Activated CD4-positive, CD25-positive, alpha-beta regulatory T cell treated with anti-CD3 and anti-CD28 coated beads, Interleukin-2, amount 50 U/mL, for 24 hours (primary cell): ENCODE results near the gene CDHR3.

ENCODE experiments used
- ATAC-seq, 2 donors: fragments of 150-1000 bp; cut with Tn5 transposase; one replicate each; pipeline ENCODE4 v1.10.0; 2021; ENCODE audit warnings: mild to moderate bottlenecking in 1 of 2, moderate library complexity in 1 of 2

The CDHR3 gene

DNA sequence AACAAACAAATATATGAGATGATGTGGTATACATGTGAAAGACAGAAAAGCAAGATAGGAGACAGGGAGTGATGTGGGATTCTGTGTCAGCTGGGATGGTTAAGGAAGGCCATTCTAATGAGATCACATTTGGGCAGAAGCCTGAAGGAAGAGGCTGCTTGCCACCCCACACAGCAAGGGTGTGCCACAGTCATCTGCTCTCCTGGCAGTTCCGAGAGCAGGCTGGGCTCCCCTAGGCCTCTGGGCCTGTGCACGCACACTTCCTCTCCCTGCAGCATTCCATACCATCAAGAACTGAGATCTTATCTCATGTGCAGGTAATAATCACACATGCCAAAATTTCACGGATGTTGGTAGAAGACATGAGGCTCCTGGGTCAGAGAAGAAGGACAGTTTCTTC is 105.9 kb downstream of the CDHR3 start:
- no peak for ATAC-seq

GRCh38 chr7:106069471-106070200 is 106.6 kb downstream of the CDHR3 start:
- ATAC-seq: no peak

DNA sequence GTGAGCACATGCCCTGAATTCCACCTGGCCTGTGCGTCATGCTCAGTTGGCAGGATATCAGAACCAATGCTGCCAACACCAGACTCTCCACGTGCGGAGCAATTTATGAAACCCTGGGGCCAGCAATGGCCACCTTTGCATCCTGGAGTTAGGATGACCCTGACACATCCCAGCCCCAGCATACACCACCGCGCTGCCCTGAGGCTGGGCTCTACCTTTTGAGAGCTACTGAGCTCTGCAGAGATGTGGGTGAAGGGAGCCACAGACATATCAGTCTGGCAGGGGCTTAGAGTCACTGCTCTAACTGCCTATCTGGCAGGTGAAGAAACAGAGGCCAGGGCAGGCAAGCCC is 107.1 kb downstream of the CDHR3 start:
- ATAC-seq: no peak

- ATAC-seq: no peak
Observed at GRCh38 chr7:106070567-106071254, 107.6 kb downstream of the CDHR3 start.

- peak; percentile 97 to 98 for ATAC-seq
Observed at GRCh38 chr7:106071356-106071998, 108.4 kb downstream of the CDHR3 start.

DNA sequence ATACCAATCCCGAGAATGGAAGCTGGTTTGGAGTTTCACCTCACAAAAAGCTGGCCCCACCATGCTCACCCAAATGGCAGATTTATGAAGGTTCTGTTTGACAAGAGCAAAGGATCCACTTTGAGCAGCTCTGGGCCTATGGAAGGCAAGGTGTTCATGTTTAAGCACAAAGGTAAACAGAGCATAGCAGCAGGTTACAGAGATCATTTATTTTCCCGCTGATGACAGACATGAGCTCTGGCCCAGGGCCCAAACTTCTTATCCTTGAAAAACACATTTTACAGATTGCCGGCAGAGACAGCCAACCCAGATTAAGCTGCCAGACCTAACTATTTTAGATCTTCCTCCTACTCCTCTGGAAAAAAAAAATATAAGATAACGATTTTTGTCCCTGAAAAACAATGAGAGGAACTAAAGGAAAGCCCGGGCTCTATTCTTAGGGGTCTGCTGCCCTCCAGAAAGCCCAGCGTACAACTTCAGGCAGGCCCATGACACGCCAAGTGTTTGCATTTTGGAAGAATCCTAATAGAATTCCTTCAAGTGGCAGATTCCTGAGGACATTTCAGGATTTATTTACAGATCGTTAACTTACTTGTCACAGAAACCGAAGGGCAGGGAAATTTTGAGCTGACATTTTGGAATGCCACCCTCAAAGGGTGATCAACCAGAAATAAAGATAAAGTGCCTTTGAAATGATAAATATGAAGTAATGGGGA is 109.1 kb downstream of the CDHR3 start:
- no peak for ATAC-seq

DNA sequence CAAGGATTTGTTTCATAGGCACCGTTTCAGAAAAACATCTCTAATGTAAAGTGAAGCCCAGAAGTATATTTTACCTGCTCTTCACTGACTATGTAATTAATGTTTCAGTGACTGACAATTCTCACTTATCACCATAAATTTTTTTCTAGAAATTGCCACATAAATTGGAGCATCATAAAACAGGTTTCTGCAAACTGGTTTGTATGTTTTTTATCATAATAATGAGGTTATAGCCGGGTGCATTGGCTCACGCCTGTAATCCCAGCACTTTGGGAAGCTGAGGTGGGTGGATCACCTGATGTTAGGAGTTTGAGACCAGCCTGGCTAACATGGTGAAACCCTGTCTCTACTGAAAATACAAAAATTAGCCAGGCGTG is 109.6 kb downstream of the CDHR3 start:
- no peak for ATAC-seq

DNA sequence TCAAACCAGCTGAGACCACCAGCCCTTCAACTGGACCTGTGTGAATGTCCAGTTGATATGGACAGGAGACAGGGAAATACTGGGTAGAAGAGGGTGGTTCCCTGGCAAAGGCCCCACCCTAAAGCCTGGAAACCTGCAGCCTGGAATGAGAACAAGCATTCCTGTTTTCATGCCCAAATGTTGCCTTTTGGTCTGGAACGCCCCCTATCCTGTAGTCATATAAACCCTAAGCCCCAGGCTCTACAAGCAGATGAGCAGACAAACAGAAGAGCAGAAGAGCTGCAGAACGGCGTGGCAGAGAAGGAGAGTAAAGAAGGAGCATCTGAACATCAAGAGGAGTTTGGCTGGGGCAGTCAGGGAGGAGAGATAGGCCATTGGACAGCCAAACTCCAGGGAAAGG is 110.6 kb downstream of the CDHR3 start:
- ATAC-seq: no peak

DNA sequence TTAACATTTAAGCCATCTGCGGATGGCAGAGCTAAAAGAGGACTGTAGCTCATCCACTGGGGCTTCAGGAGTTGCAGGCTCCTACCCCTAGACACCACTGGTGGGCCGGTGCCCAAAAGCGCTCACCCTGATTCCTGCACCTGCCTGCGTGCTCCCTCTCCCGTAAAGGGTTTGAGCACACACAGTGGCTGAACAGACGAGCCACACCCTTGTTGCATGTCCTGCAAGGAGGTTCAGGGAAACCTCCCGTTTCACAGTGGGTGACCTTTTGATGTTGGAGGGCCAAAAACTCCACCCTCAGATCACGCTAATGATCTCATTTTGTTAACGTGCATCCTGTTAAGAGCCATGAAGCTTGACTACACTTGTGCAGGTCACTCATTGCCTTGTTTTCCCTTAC is 111.2 kb downstream of the CDHR3 start:
- ATAC-seq: no peak

DNA sequence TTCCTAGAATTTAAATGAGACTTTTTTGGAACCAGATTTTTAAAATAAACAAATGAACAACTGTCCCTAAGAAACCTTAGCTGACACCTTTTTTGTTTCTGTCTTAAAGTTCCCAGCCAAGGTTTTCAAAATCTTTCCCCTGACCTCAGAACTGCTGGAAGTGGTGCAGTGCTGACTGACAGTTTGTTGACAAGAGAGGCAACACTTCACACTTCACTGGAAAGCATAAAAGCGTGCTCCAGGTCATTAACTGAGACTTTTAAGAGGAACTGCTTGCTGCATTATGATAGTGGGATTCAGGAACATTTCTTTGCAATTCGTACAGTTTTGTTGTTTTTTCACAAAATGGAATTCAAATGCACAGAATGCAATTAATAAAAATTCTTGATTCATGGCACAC is 112.9 kb downstream of the CDHR3 start:
- no peak for ATAC-seq

GRCh38 chr7:106076537-106076936 is 113.5 kb downstream of the CDHR3 start:
- ATAC-seq: no peak

DNA sequence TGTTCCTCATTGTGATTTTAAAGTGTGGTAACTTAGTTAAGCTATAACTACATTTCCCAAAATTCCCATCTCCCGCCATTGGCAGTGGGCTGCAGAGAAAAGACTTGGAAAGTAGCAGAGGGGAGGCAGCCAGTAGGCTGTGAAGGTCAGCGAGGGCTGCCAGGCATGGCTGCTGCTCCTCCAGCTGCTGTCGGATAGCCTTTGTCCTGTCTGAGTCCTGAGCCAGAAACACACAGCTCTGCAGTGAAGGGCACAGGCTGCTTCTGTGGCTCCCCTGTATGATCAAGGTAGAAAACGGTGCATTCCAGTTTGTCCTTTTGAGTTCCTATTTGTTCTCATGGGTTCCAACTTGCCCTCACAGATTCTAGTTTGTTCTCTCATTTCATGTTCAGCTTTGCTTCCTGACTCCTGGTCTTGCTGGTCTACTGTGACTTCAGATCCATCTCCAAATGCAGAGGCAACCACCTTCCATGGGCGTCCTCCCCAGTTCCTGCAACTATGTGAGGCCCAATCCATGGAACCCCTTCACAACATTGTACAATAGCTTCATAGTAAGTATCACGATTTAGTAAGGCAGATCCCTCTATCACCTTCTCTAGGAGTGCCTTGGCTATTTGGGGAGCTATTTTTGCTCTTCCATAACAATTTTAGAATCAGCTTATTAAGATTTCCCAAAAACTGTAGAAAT is 117.4 kb downstream of the CDHR3 start:
- ATAC-seq: no peak

DNA sequence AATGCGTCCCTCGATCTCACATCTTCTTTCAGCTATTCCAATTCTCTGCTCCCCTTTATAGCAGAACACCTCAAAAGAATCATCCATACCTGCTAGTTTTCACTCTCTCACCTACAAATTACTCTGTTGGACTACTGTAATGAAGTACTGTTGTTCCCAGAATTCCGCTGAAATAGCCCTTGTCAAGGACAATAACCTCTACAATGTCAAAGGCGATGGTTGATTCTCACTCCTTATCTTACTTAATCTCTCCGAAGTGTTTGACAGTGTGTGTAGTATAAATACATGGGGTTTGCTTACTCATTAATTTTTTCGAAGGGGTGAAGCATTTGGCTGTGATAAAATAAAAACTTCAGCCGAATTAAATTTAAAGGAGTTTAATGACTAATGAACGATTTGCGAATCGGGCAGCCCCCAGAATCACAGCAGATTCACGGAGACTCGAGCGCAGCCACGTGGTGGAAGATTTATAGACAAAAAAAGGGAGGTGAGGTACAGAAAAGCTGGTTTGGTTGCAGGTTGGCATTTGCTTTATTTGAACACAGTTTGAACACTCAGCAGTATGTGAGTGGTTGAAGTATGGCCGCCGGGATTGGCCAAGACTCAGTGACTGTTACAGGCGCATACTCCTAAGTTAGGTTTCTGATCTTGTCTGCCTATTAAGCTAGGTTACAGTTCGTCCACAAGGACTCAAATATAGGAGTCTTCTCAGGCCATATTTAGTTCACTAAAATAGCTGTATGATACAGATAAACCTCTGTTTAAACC is 119.2 kb downstream of the CDHR3 start:
- ATAC-seq: no peak
